Stimulated activated effector memory CD8-positive, alpha-beta T cell treated with anti-CD3 and anti-CD28 coated beads, Interleukin-12 subunit alpha, Interleukin-12 subunit beta, amount 100 ng/mL, for 72 hours (primary cell): Measurements from ENCODE around the gene PLAAT4.

Experiments
- ATAC-seq: fragments of 150-1000 bp; cut with Tn5 transposase; 2 replicates; pipeline ENCODE4 v1.10.0; 2021
- DNase-seq, 2 donors: peaks; one replicate each; pipeline ENCODE4 v3.0.0; 2021 to 2022; ENCODE audit warnings: low spot score in 2 of 2
- H3K27ac Mint-ChIP-seq: one replicate; pipeline ENCODE4 v1.8.0; 2022; ENCODE audit warnings: mild to moderate bottlenecking, mixed read lengths
- H3K36me3 Mint-ChIP-seq: one replicate; pipeline ENCODE4 v1.8.0; 2022; ENCODE audit warnings: mild to moderate bottlenecking, mixed read lengths
- H3K4me1 Mint-ChIP-seq: one replicate; pipeline ENCODE4 v1.8.0; 2022; ENCODE audit warnings: mixed read lengths
- H3K4me3 Mint-ChIP-seq: one replicate; pipeline ENCODE4 v1.8.0; 2022; ENCODE audit warnings: mild to moderate bottlenecking, mixed read lengths
- H3K9me3 Mint-ChIP-seq: one replicate; pipeline ENCODE4 v1.8.0; 2022; ENCODE audit warnings: mixed read lengths

Gene PLAAT4

DNA sequence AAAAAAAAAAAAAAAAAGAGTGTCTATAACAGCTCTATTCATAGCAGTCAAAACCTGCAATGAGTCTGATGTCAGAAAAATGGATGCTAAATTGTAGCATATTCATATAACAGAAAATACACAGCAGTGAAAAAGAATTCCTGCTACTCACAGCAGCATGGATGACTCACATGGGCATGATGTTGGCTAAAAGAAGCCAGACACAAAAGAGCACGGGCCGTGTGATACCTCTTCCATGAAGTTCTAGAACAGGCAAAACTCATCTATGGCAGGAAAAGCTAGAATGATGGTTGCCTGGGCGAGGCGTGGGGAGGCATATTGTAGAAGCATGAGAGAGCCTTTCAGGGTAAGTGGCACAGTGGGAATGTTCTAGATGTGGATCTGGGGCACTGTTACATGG, 58.7 kb downstream of the PLAAT4 start:
- ATAC-seq (no peak), DNase-seq (no peak)
- H3K4me3 Mint-ChIP-seq: no peak overlapping the region
- peaks cover 6% of the 10 kb centered on the region for H3K4me1 Mint-ChIP-seq
- no peak overlapping the region for H3K27ac Mint-ChIP-seq
- H3K9me3 Mint-ChIP-seq: no peaks in the 10 kb centered on the region
- peaks cover 33% of the 10 kb centered on the region for H3K36me3 Mint-ChIP-seq
